Measurements from ENCODE around the gene HNMT. TPM values are rescaled to one million over a fixed set of nuclear protein-coding genes. Genes with fewer than 3 reads are reported as not detected.
"Not testable (repeated sequence)": the region's sequence is repeated elsewhere in the genome, so short reads cannot be mapped to it uniquely, and the experiment has no call there.

The HNMT gene
- total and polyA plus RNA-seq, 7 donors: 3.5 to 7.3 (median 5.2) TPM

GRCh38 chr2:138040616-138041015 lies 76.3 kb downstream of the HNMT start:
- no peak for TF ChIP-seq CTCF (IDR thresholded peaks at IDR 0.05)
- H3K9me3 ChIP-seq: no peaks in the 10 kb centered on the region
- H3K4me1 ChIP-seq: no peaks in the 10 kb centered on the region
- no peak overlapping the region for H3K27ac ChIP-seq
- H3K36me3 ChIP-seq (ENCODE audit: insufficient read depth in 1 of 2, low read depth in 1 of 2): no peaks in the 10 kb centered on the region
- WGBS, 3 donors: 73 to 83% (median 82%) methylated on average over 5 of the region's 5 CpGs
- intact Hi-C loops (cut with DNase I): no loop called here
- H3K4me3 ChIP-seq: no peak overlapping the region
- ATAC-seq (no peak), DNase-seq (no peak)
- no peaks in the 10 kb centered on the region for H3K27me3 ChIP-seq (ENCODE audit: insufficient read depth in 3 of 3, low read length in 2 of 3)

- no peaks in the 10 kb centered on the region for H3K4me1 ChIP-seq
- no peaks in the 10 kb centered on the region for H3K36me3 ChIP-seq (ENCODE audit: insufficient read depth in 1 of 2, low read depth in 1 of 2)
- intact Hi-C loops (cut with DNase I): no loop called here
- DNase-seq: no peak
- no peak for TF ChIP-seq CTCF (IDR thresholded peaks at IDR 0.05)
- no peaks in the 10 kb centered on the region for H3K27me3 ChIP-seq (ENCODE audit: insufficient read depth in 3 of 3, low read length in 2 of 3)
- no peaks in the 10 kb centered on the region for H3K9me3 ChIP-seq
- H3K27ac ChIP-seq: no peak overlapping the region
- no peak overlapping the region for H3K4me3 ChIP-seq
- 90 to 93% (median 91%) methylated on average over 3 of the region's 3 CpGs for WGBS, 3 donors
- ATAC-seq: no peak
Measured at GRCh38 chr2:138042311-138042710, 78.0 kb downstream of the HNMT start.

- 96 to 97% (median 96%) methylated on average over 6 of the region's 6 CpGs for WGBS, 3 donors
- H3K4me3 ChIP-seq; DNase-seq; H3K27ac ChIP-seq; H3K9me3 ChIP-seq; H3K36me3 ChIP-seq (ENCODE audit: insufficient read depth in 1 of 2, low read depth in 1 of 2); H3K4me1 ChIP-seq; H3K27me3 ChIP-seq (ENCODE audit: insufficient read depth in 3 of 3, low read length in 2 of 3); intact Hi-C loops (cut with DNase I); ATAC-seq: not testable (repeated sequence)
Measured at GRCh38 chr2:138043588-138043987, 79.3 kb downstream of the HNMT start.

- no peaks in the 10 kb centered on the region for H3K36me3 ChIP-seq (ENCODE audit: insufficient read depth in 1 of 2, low read depth in 1 of 2)
- H3K27ac ChIP-seq: no peak overlapping the region
- DNase-seq (no peak), ATAC-seq (no peak)
- whole genome bisulfite sequencing, 3 donors: 0 to 51% (median 3%) methylated on average over 1 of the region's 1 CpG
- intact Hi-C loops (cut with DNase I): no loop called here
- no peaks in the 10 kb centered on the region for H3K9me3 ChIP-seq
- no peaks in the 10 kb centered on the region for H3K4me1 ChIP-seq
- H3K27me3 ChIP-seq (ENCODE audit: insufficient read depth in 3 of 3, low read length in 2 of 3): no peaks in the 10 kb centered on the region
- no peak overlapping the region for H3K4me3 ChIP-seq
- no peak for TF ChIP-seq CTCF (IDR thresholded peaks at IDR 0.05)
Measured at GRCh38 chr2:138058427-138058826, 94.2 kb downstream of the HNMT start.

- intact Hi-C loops (cut with DNase I): no loop called here
- 38 to 43% (median 38%) methylated on average over 3 of the region's 3 CpGs for WGBS, 3 donors
- Histone ChIP-seq H3K36me3 (ENCODE audit: insufficient read depth in 1 of 2, low read depth in 1 of 2) (no peaks in the 10 kb centered on the region), H3K9me3 (no peaks in the 10 kb centered on the region), H3K4me3 (no peak overlapping the region), H3K27me3 (ENCODE audit: insufficient read depth in 3 of 3, low read length in 2 of 3) (no peaks in the 10 kb centered on the region), H3K27ac (no peak overlapping the region), H3K4me1 (no peaks in the 10 kb centered on the region)
- no peak for ATAC-seq
- TF ChIP-seq CTCF (IDR thresholded peaks at IDR 0.05): no peak
- DNase-seq: no peak
Measured at GRCh38 chr2:138059487-138060300, 95.4 kb downstream of the HNMT start.
